Parathyroid adenoma (tissue), 2 donors: ENCODE data around the gene ENOX2.
"Not testable (repeated sequence)": the region's sequence is repeated elsewhere in the genome, so short reads cannot be mapped to it uniquely, and the experiment has no call there.

Experiments used
- H2AFZ ChIP-seq: fragments of 300-600 bp; sonication (generic); one replicate; pipeline ENCODE4 v1.7.0; 2017; ENCODE audit warnings: antibody characterized with exemption, mild to moderate bottlenecking
- H3K27ac ChIP-seq: fragments of 300-600 bp; sonication (generic); one replicate; pipeline ENCODE4 v1.7.0; 2017
- H3K27me3 ChIP-seq: fragments of 300-600 bp; sonication (generic); one replicate; pipeline ENCODE4 v1.7.0; 2017; ENCODE audit warnings: low read length; ENCODE audit not compliant: control insufficient read depth, insufficient read depth
- H3K36me3 ChIP-seq: fragments of 300-600 bp; sonication (generic); one replicate; pipeline ENCODE4 v1.7.0; 2017; ENCODE audit warnings: low read length; ENCODE audit not compliant: control insufficient read depth, insufficient read depth
- H3K4me1 ChIP-seq: fragments of 300-600 bp; sonication (generic); one replicate; pipeline ENCODE4 v1.7.0; 2017; ENCODE audit warnings: control low read depth
- H3K4me2 ChIP-seq: fragments of 300-600 bp; sonication (generic); one replicate; pipeline ENCODE4 v1.7.0; 2017; ENCODE audit warnings: low read length
- H3K4me3 ChIP-seq: fragments of 300-600 bp; sonication (generic); one replicate; pipeline ENCODE4 v1.7.0; 2017; ENCODE audit warnings: low read depth, low read length
- H3K79me2 ChIP-seq: fragments of 300-600 bp; sonication (generic); one replicate; pipeline ENCODE4 v1.7.0; 2017; ENCODE audit warnings: control low read depth
- H3K9ac ChIP-seq: fragments of 300-600 bp; sonication (generic); one replicate; pipeline ENCODE4 v1.7.0; 2017; ENCODE audit warnings: mild to moderate bottlenecking
- H3K9me3 ChIP-seq: fragments of 300-600 bp; sonication (generic); one replicate; pipeline ENCODE4 v1.7.0; 2017; ENCODE audit warnings: low read length; ENCODE audit not compliant: control insufficient read depth
- TF ChIP-seq, protein P1 (sequence below): fragments of 300-600 bp; sonication (generic); IDR thresholded peaks from one replicate; pipeline ENCODE4 v1.7.0; 2017; ENCODE audit warnings: antibody characterized with exemption, mild to moderate bottlenecking
- donor health status: primary hyperparathyroidism.

The ENOX2 gene

DNA sequence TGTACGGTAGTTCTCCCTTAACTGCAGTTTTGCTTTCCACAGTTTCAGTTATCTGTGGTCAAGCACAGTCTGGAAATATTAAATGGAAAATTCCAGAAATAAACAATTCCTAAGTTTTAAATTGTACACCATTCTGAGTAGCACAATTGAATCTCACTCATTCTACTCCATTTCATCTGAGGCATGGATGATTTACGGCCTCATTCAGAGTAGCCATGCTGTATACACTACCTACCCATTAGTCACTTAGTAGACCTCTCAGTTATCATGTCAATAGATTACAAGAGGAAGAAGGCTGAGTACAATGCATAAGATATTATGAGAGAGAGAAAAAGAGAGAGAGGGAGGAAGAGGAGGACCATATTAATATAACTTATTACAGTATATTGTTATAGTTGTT is 77.5 kb downstream of the ENOX2 start:
- H3K36me3 ChIP-seq = no peaks in the 10 kb centered on the region
- no peaks in the 10 kb centered on the region for H3K9me3 ChIP-seq
- H3K27ac ChIP-seq = no peak overlapping the region
- no peaks in the 10 kb centered on the region for H3K79me2 ChIP-seq
- H3K9ac ChIP-seq = no peak overlapping the region
- H3K27me3 ChIP-seq = no peaks in the 10 kb centered on the region
- H3K4me2 ChIP-seq = no peak overlapping the region
- no peaks in the 10 kb centered on the region for H3K4me1 ChIP-seq
- no peak overlapping the region for H3K4me3 ChIP-seq
- H2AFZ ChIP-seq = no peak overlapping the region
- TF ChIP-seq, protein P1, sequence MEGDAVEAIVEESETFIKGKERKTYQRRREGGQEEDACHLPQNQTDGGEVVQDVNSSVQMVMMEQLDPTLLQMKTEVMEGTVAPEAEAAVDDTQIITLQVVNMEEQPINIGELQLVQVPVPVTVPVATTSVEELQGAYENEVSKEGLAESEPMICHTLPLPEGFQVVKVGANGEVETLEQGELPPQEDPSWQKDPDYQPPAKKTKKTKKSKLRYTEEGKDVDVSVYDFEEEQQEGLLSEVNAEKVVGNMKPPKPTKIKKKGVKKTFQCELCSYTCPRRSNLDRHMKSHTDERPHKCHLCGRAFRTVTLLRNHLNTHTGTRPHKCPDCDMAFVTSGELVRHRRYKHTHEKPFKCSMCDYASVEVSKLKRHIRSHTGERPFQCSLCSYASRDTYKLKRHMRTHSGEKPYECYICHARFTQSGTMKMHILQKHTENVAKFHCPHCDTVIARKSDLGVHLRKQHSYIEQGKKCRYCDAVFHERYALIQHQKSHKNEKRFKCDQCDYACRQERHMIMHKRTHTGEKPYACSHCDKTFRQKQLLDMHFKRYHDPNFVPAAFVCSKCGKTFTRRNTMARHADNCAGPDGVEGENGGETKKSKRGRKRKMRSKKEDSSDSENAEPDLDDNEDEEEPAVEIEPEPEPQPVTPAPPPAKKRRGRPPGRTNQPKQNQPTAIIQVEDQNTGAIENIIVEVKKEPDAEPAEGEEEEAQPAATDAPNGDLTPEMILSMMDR = no peak

DNA sequence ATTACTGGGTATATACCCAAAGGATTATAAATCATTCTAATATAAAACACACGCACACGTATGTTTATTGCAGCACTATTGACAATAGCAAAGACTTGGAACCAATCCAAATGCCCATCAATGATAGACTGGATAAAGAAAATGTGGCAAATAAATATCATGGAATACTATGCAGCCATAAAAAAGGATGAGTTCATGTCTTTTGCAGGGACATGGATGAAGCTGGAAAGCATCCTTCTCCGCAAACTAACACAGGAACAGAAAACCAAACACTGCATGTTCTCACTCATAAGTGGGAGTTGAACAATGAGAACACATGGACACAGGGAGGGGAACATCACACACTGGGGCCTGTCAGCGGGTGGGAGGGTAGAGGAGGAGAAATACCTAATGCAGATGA is 83.6 kb downstream of the ENOX2 start:
- not testable (repeated sequence) for H3K9ac ChIP-seq, H3K79me2 ChIP-seq, H3K4me2 ChIP-seq, H3K9me3 ChIP-seq, H2AFZ ChIP-seq, H3K4me1 ChIP-seq, H3K4me3 ChIP-seq, H3K27me3 ChIP-seq, H3K36me3 ChIP-seq, H3K27ac ChIP-seq

DNA sequence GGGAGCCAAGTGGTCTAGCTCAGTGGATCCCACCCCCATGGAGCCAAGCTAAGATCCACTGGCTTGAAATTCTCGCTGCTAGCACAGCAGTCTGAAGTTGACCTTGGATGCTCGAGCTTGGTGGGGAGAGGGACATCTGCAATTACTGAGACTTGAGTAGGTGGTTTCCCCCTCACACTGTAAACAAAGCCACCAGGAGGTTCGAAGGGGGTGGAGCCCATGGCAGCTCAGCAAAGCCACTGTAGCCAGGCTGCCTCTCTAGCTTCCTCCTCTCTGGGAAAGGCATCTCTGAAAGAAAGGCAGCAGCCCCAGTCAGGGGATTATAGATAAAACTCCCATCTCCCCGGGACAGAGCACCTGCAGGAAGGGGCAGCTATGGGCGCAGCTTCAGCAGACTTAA is 89.1 kb downstream of the ENOX2 start:
- H3K4me2 ChIP-seq, H3K4me3 ChIP-seq, H3K36me3 ChIP-seq, H3K9me3 ChIP-seq, H3K79me2 ChIP-seq, H3K9ac ChIP-seq, H3K4me1 ChIP-seq, H3K27me3 ChIP-seq, H2AFZ ChIP-seq, H3K27ac ChIP-seq: not testable (repeated sequence)

DNA sequence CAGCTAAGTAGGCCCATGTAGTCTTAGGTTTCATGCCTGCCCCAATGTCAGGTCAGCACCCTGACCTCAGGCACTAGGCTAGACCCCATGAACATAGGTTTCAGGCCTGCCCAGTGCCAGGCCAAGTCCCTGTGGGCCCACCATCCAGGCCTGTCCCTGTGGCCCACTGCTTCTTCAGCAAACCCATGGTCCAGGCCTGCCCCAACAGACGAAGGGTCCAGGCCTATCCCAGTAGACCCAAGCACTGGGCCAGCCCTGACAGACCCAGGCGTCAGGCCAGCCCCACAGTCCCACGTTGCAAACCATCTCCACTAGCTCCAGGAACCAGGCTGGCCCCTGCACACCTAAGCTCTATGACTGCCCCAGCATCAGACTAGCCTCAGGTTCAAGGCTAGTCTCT is 92.4 kb downstream of the ENOX2 start:
- H2AFZ ChIP-seq = no peak overlapping the region
- H3K4me3 ChIP-seq = no peak overlapping the region
- no peak overlapping the region for H3K9ac ChIP-seq
- no peaks in the 10 kb centered on the region for H3K36me3 ChIP-seq
- H3K27ac ChIP-seq = no peak overlapping the region
- no peaks in the 10 kb centered on the region for H3K27me3 ChIP-seq
- no peaks in the 10 kb centered on the region for H3K79me2 ChIP-seq
- TF ChIP-seq, protein P1 = no peak
- no peaks in the 10 kb centered on the region for H3K4me1 ChIP-seq
- no peak overlapping the region for H3K4me2 ChIP-seq
- H3K9me3 ChIP-seq = no peaks in the 10 kb centered on the region

DNA sequence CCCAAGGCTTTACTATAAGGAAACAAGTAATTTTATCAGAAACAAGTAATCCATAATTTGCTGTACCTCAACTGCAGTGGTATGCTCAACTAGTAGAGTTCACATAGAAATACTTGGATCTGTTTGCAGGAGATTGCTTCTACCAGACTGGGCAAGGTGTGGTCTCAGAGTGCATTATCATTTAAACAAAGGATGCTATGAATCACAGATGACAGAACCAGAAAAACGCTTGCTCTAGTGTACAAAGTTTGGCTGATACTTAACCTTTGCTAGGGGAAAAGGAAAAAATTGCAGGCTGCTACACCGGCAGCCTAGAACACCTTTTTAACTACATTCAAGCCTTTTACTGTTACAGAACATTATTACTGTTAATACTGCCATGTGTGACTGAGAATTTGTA is 97.1 kb downstream of the ENOX2 start:
- Histone ChIP-seq H2AFZ (no peak overlapping the region), H3K27me3 (no peaks in the 10 kb centered on the region)
- TF ChIP-seq, protein P1 = no peak

DNA sequence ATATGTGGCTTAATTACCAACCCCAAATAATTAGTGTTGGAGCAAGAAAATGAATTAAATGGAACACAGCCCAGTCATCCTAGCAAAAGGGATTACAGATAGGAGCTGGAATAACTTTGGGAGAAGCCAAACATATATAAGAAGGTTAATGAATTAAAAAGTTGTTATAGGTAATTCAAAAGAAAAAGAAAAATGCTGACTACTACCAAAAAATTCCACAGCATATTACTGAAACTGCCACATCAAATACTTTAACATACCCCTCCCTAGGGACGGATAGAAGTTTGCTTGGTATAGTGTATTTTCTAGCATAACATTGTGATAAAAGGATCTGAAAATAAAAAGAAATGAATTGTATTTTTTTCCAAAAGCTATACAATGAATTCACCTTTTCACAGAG is 99.5 kb downstream of the ENOX2 start:
- Histone ChIP-seq H3K27ac (no peak overlapping the region), H3K9ac (no peak overlapping the region), H2AFZ (no peak overlapping the region), H3K4me1 (no peaks in the 10 kb centered on the region), H3K9me3 (no peaks in the 10 kb centered on the region), H3K4me2 (no peak overlapping the region), H3K27me3 (no peaks in the 10 kb centered on the region), H3K79me2 (no peaks in the 10 kb centered on the region), H3K36me3 (no peaks in the 10 kb centered on the region), H3K4me3 (no peak overlapping the region)
- TF ChIP-seq, protein P1 = no peak

More for the DNA sequence above, 97.1 kb downstream of the ENOX2 start:
- H3K9me3 ChIP-seq = no peaks in the 10 kb centered on the region
- no peak overlapping the region for H3K9ac ChIP-seq
- no peak overlapping the region for H3K4me2 ChIP-seq
- H3K27ac ChIP-seq = no peak overlapping the region
- no peaks in the 10 kb centered on the region for H3K4me1 ChIP-seq
- no peak overlapping the region for H3K4me3 ChIP-seq
- H3K79me2 ChIP-seq = no peaks in the 10 kb centered on the region
- H3K36me3 ChIP-seq = no peaks in the 10 kb centered on the region
